ENCODE measurements around the gene GSK3A. TPM values are rescaled to one million over a fixed set of nuclear protein-coding genes. Genes with fewer than 3 reads are reported as not detected.

GSK3A gene
- total RNA-seq, 1 experiment from 2014 or later = 44.6 TPM

- Histone ChIP-seq H3K36me3 (ENCODE audit: low read depth) (no peaks in the 10 kb centered on the region), H3K9me2 (ENCODE audit: insufficient read depth) (no peaks in the 10 kb centered on the region), H3F3A (ENCODE audit: insufficient read depth, low read depth) (peaks cover 23% of the 10 kb centered on the region), H3K4me3 (no peak overlapping the region), H3K4me2 (no peak overlapping the region), H3K4me1 (replicated peaks; ENCODE audit: insufficient read depth) (peaks cover 12% of the 10 kb centered on the region), H3K27ac (no peak overlapping the region), H2AFZ (no peak overlapping the region), H4K20me1 (ENCODE audit: insufficient read depth) (peaks cover 14% of the 10 kb centered on the region; the same call in 1 of the 2 replicates), H3K9me3 (ENCODE audit: insufficient read depth, low read depth) (no peaks in the 10 kb centered on the region), H3K79me2 (ENCODE audit: low read depth) (peaks cover 28% of the 10 kb centered on the region), H3K27me3 (ENCODE audit: insufficient read depth, low read depth) (no peaks in the 10 kb centered on the region)
- CTCF ChIA-PET = interaction anchor here (0.6 kb wide), 1 partner anchor 174 kb away, joined by 3 read pairs; no protein-coding TSS in a partner anchor
- no TSS peak for BruUV-seq (replicated peaks)
- TF ChIP-seq EZH2 (IDR thresholded peaks at IDR 0.05; ENCODE audit: low read depth) (no peak), CTCF (conservative IDR thresholded peaks at IDR 0.05) (no peak)
- POLR2A ChIA-PET (ENCODE audit: unreplicated experiment) = no interaction called here
- intact Hi-C loops (cut with micrococcal nuclease; ENCODE audit: unreplicated experiment) = no loop called here
- no peak for DNase-seq
Measured at GRCh38 chr19:42249149-42249750, 6.8 kb upstream of the GSK3A start.

DNA sequence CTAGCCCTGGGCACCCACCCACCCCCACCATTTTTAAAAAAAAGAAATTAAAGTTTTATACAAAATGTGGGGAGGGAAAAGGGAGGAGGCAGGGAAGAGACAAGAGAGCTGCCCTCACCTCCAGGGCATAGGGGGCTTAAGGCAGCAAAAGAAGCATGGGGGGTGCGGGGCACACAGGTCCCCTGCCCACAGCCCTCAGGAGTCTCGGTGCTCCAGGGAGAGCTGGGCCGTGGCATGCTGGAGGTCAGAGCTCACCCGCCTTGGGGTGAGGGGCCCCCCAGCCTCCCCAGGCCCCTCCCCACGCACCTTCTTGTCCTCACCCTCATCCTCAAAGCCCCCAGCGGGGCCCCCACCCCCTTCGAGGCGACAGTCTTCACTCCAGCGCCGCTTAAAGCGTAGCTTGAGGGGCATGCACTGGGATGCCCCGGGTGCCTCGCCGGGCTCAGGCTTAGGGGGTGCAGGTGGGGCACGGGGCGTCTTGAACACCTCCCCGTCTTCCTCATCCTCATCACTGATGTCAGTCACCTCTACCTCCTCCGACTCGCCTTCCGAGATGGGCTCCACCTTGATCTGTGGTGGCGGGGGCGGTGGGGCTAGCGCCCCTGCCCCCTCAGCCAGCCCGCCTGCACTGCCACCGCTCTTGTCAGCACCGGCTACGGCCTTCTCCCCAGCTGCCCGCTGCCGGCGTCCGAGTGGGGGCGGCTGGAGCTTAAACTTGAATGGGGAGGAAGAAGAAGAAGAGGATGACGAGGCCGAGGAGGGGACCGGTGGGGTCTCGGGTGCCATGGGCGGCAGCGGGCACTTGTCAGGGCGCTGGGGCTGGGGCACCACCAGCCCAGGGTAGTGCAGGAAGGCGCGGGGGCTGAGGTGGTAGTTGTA, 6.1 kb upstream of the GSK3A start:
- Histone ChIP-seq H3K9me2 (ENCODE audit: insufficient read depth) (no peaks in the 10 kb centered on the region), H3K36me3 (ENCODE audit: low read depth) (no peaks in the 10 kb centered on the region), H3K4me1 (replicated peaks; ENCODE audit: insufficient read depth) (peaks cover 12% of the 10 kb centered on the region), H3K27me3 (ENCODE audit: insufficient read depth, low read depth) (no peaks in the 10 kb centered on the region), H2AFZ (no peak overlapping the region), H3K4me3 (no peak overlapping the region), H3K4me2 (no peak overlapping the region), H3K79me2 (ENCODE audit: low read depth) (peaks cover 32% of the 10 kb centered on the region), H3F3A (ENCODE audit: insufficient read depth, low read depth) (peaks cover 23% of the 10 kb centered on the region), H3K9me3 (ENCODE audit: insufficient read depth, low read depth) (no peaks in the 10 kb centered on the region), H3K27ac (no peak overlapping the region), H4K20me1 (ENCODE audit: insufficient read depth) (peaks cover 14% of the 10 kb centered on the region; the same call in 1 of the 2 replicates)
- intact Hi-C loops (cut with micrococcal nuclease; ENCODE audit: unreplicated experiment) = no loop called here
- POLR2A ChIA-PET (ENCODE audit: unreplicated experiment) = no interaction called here
- CTCF ChIA-PET = interaction anchor here (0.6 kb wide), 1 partner anchor 193 kb away, joined by 11 read pairs; no protein-coding TSS in a partner anchor
- BruUV-seq (replicated peaks) = no TSS peak
- DNase-seq = no peak
- TF ChIP-seq EZH2 (IDR thresholded peaks at IDR 0.05; ENCODE audit: low read depth) (no peak), CTCF (conservative IDR thresholded peaks at IDR 0.05) (no peak)

DNA sequence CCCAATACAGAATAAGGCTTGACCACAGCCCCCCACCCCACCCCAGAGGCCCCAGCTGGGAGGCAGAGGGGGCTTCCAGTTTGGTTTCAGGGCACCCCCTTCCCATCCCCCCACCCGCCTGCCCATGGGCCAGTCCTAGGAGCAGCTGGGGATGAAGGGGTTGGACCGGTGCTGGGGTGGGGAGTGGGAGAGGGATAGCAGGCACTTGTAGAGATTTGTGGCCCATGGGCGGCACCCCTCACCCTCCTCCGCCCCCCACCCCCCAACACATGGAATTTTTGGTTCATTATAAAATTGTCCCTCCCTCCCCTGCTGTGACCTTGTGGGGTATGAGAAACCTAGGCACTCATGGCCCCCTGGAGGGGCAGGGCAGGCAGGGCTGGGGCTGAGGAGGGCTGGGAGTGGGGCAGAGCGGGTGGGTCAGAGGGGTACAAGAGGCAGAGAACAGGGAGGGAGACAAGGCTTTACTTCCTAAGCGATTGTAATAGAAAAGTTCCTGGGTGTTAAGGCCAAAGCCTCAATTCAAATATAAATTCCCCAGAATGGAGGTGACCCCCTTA, 5.3 kb upstream of the GSK3A start:
- H3K4me3 ChIP-seq = no peak overlapping the region
- no peak overlapping the region for H2AFZ ChIP-seq
- no peaks in the 10 kb centered on the region for H3K9me2 ChIP-seq (ENCODE audit: insufficient read depth)
- no peak for TF ChIP-seq CTCF (conservative IDR thresholded peaks at IDR 0.05)
- TF ChIP-seq EZH2 (IDR thresholded peaks at IDR 0.05; ENCODE audit: low read depth) = no peak
- peaks cover 10% of the 10 kb centered on the region for H3K4me1 ChIP-seq (replicated peaks; ENCODE audit: insufficient read depth)
- no peaks in the 10 kb centered on the region for H3K36me3 ChIP-seq (ENCODE audit: low read depth)
- H3K27ac ChIP-seq = no peak overlapping the region
- H3K27me3 ChIP-seq (ENCODE audit: insufficient read depth, low read depth) = no peaks in the 10 kb centered on the region
- ChIA-PET POLR2A (ENCODE audit: unreplicated experiment) (interaction anchor here (0.5 kb wide), 2 partner anchors 34 to 1277 kb away, joined by 3 to 11 read pairs; no protein-coding TSS in a partner anchor), CTCF (interaction anchor here (0.6 to 1.9 kb wide), 2 partner anchors 32 to 194 kb away, joined by 7 to 11 read pairs; no protein-coding TSS in a partner anchor)
- no peak for DNase-seq
- no TSS peak for BruUV-seq (replicated peaks)
- no peaks in the 10 kb centered on the region for H3K9me3 ChIP-seq (ENCODE audit: insufficient read depth, low read depth)
- intact Hi-C loops (cut with micrococcal nuclease; ENCODE audit: unreplicated experiment) = no loop called here
- peaks cover 14% of the 10 kb centered on the region; the same call in 1 of the 2 replicates for H4K20me1 ChIP-seq (ENCODE audit: insufficient read depth)
- H3K4me2 ChIP-seq = no peak overlapping the region
- H3F3A ChIP-seq (ENCODE audit: insufficient read depth, low read depth) = peaks cover 23% of the 10 kb centered on the region
- peaks cover 27% of the 10 kb centered on the region for H3K79me2 ChIP-seq (ENCODE audit: low read depth)
